ENCODE data around the gene INPP5F.
"Not testable (repeated sequence)": the region's sequence is repeated elsewhere in the genome, so short reads cannot be mapped to it uniquely, and the experiment has no call there.

The INPP5F gene

GRCh38 chr10:119776536-119776935 is 50.7 kb downstream of the INPP5F start:
- no peak for DNase-seq (ENCODE audit: low read depth)

- no peak for DNase-seq (ENCODE audit: low read depth)
Observed at GRCh38 chr10:119777686-119778085, 51.8 kb downstream of the INPP5F start.

- DNase-seq (ENCODE audit: low read depth): no peak
Observed at GRCh38 chr10:119778776-119779445, 53.1 kb downstream of the INPP5F start.

GRCh38 chr10:119780879-119781480 is 55.1 kb downstream of the INPP5F start:
- DNase-seq (ENCODE audit: low read depth): no peak

GRCh38 chr10:119781498-119781897 is 55.6 kb downstream of the INPP5F start:
- no peak for DNase-seq (ENCODE audit: low read depth)

DNA sequence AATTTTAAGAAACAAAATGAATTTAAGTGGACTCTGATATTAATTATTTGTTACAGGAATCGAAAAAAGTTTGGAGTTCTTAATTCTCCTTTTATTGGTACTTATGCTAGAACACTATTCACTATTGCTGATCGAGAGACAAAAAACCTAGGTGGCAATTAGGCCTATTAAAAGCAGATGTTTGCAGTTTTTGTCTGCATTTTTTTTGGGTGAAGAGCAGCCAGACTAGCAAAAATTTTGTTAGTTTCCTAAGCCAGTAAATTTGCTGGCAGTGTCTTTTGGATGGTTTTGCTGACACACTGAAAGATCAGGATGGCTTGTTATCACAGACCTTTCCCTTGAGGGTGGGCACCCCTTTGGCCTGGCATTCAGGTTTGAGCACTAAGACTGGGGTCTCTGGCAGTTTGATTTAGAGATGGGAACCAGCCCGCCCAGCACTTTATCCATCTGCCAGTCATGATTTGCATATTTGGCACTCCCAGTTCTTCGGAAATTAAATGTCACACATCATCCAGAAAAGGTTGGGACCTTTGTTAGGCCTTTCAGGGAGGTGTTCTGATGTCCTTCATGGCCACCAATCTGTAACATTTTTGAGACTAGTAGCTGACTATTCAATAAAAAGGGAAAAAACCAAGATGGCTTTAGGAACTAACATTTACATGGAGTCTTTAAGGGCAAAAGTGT is 57.3 kb downstream of the INPP5F start:
- DNase-seq (ENCODE audit: low read depth): no peak

DNA sequence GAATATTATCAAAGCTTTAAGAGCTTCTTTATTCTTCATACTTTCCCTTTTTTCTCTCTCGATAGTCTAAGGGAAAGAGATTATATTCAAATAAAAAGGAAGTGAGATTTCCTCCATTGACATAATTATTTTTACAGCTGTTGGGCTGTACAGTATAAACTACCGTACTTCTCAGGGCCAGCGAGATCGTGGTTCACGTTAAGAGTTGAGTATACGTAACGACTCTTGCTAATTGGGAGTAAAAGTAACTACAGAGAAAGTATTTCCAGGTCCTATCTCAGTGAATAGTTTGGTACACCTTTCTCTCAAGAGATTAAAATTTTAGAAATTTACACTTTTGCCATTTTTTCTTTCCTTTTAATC is 57.8 kb downstream of the INPP5F start:
- DNase-seq (ENCODE audit: low read depth): no peak

DNA sequence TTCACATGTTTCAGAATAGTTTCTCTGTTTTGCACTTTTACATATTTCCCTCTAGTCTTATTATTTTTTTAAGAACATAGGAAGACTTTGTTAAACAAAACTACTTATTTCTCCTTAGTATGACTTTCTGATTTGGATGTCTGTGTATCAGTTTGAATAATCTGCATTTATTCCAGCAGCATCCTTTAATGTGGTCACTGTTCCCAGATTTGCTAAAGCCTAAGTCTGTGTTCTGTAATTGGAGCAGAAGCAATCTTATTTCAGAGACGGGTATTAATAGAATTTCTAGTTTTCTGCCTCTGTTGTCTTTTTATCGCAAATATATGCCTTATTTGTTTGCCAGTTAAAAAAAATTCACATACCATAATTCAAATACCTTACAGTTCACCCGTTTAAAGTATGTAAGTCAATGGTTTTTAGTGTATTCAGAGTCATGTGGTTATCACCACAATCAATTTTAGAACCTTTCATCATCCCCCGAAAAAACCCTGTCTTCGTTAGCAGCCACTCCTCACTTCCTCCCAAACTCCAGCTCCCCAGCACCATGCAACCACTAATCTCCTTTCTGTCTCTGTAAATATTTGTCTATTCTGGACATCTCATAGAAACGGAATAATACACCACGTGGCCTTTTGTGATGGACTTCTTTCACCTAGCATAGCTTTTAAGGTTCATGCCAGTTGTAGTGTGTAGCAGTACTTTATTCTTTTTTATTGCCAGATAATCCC is 58.7 kb downstream of the INPP5F start:
- no peak for DNase-seq (ENCODE audit: low read depth)

DNA sequence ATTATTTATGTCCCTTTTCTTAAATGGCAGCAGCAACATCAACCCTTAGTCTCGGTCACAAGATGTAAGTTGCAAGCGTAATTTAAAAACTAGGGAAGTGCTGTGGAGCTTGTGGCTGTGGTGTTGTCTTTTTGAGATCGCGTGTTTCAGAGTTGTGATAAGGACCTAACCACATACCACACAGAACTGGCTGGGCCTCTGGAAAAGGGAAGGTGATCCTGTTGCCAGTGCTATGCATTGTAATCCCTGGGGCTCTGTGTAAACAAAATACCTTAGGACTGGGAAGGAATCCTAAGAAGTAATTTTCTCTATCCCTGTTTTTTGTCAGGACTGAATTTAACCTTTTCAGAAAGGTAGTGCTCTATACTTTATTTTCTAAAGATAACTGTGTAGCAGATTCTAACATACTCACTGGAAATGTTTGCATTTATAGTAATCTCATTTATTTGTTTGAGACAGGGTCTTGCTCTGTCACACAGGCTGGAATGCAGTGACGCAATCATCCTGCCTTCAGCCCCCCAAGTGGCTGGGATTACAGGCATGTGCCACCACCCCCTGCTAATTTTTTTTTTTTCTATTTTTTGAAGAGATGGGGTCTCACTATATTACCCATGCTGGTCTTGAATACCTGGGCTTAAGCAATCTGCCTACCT is 60.4 kb downstream of the INPP5F start:
- no peak for DNase-seq (ENCODE audit: low read depth)

DNA sequence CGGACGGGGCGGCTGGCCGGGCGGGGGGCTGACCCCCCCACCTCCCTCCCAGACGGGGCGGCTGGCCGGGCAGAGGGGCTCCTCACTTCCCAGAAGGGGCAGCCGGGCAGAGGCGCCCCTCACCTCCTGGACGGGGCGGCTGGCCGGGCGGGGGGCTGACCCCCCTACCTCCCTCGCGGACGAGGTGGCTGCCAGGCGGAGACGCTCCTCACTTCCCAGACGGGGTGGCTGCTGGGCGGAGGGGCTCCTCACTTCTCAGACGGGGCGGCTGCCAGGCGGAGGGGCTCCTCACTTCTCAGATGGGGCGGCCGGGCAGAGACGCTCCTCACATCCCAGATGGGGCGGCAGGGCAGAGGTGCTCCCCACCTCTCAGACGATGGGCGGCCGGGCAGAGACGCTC is 69.3 kb downstream of the INPP5F start:
- DNase-seq (ENCODE audit: low read depth): not testable (repeated sequence)

DNA sequence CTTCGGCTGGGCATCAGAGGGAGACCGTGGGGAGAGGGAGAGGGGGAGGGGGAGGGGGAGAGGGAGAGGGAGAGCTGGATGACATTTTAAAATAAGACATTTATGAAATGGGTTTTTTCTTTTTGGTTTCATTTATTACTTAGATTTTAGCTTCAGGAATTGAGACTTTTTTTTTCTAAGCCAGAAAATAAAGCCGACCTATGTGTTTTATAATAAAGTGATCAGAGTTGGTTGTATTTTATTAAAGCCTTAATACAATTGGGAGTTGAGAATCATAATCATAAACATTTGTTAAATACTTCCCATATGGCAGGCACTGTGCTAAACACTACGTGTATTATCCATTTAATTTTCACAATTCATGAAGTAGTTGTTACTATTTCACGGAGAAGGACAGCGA is 70.2 kb downstream of the INPP5F start:
- no peak for DNase-seq (ENCODE audit: low read depth)

- no peak for DNase-seq (ENCODE audit: low read depth)
Observed at GRCh38 chr10:119801176-119801575, 75.3 kb downstream of the INPP5F start.

DNA sequence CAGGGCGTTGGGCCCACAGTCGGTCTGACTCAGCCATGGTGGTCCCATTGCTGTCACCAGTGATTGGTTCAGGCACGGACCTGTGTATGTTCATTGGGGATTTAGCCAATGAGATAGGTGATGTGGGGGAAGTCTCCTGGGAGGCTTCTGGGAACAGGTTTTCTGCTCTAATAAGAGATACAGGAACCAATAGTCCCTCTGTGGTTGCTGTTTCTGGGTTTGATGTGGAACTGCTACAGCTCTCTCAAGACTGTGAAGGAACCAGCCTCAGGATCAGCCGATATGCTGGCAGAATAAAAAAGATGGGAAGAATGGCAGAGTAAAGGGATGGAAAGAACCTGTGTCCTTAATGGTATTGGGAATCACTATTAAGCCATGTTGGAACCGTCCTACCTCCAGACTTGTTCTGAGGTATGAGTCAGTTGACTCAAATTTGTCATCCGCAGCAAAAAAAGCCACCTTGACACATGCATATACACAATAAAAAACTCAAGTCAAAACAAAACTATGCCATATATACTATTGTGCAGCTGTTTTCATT is 76.2 kb downstream of the INPP5F start:
- DNase-seq (ENCODE audit: low read depth): no peak

DNA sequence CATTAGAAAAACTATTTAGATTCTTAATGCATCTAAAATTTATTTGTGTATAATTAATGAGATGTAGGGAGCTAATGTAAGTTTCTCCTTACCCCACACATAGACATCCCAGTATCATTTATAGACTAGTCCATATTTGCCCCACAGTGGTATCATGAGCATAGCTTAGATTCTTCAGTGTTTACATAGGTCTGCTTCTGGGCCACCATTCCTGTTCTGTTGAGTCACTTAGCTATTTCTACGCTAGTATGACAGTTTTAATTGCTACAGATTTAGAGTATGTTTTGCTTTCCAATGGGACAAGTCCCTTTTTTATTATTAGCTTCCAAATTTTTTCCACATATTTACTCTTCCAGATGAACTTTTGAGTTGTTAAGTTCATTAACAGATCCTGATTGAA is 77.4 kb downstream of the INPP5F start:
- no peak for DNase-seq (ENCODE audit: low read depth)

- DNase-seq (ENCODE audit: low read depth): no peak
Observed at GRCh38 chr10:119805702-119806230, 79.9 kb downstream of the INPP5F start.

DNA sequence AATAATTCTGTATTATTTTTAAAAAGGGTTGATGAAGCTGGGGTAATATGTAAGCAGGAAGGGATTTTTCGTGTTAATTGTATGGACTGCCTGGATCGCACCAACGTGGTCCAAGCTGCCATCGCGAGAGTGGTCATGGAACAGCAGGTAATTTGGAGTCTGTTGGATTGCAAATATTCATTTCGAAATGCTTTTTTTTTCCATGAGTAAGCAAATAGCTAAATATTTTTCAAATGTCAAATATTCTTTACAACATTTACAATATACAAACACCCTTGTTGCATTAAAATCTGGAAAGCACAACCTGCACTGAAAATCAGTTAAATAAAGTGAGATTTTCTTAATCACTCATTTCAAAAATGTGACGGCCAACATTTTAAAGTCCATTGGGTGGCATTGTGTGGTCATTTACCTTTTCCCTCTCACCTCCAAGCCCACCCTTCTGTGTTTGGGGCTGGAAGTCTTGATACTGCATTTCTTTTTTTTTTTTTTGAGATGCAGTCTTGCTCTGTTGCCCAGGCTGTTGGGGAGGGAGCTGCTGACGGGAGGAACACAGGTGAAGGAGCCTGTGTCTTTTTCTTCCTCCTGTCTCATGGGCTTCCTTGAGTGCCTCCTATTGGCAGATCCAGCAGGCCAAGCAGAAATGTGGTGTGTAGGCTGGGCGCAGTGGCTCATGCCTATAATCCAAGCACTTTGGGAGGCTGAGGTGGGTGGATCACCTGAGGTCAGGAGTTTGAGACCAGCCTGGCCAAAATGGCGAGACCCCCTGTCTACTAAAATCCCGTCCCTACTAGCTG is 80.7 kb downstream of the INPP5F start:
- no peak for DNase-seq (ENCODE audit: low read depth)

DNA sequence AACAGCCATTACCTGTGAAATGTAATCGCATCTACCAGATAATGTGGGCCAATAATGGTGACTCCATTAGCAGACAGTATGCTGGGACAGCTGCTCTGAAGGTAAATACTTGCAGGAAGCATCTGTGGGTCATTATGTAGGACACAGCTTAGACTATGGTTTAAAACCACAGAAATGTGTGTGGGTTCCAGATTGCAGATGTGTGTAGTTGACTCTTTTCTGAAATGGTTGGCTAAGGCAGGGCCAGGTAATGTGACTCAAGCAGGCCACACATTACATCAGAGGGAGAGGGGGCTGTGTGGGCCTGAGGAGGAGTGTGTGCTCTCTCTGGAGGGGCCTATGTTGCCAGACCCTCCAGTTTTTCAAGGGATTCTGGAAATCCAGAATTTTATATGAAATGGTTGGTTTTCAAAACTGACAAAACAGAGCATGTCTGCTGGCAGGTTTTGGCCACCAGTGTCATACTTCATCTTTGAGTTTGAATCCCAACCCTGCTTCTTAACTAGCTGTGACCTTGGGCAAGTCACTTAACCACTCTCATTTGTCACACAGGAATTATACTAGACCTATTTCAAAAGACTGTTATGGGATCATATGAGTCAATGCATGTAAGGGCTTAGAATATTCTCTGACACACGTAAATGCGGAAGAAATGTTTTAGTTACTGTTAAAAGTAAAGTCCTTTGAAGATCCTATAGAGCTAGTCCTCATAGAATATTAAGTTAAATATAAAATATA is 82.3 kb downstream of the INPP5F start:
- no peak for DNase-seq (ENCODE audit: low read depth)

DNA sequence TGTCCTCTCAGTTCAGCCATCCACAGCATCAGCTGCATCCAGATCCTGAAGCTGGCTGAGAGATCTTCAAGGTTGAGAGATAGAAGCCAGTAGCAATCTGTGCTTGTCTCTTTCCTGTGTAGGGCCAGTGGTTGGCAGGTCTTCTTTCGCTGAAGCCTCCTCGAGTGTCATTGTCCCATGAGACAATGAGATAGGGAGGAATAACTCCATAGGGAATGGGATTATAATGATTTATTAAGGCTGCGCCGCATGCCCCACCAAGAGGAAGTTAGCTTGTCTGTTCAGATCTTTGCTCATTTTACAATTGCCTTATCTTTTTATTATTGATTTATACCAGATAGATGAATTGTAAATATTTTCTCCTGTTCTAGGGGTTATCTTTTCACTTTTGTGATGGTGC is 85.3 kb downstream of the INPP5F start:
- no peak for DNase-seq (ENCODE audit: low read depth)

DNA sequence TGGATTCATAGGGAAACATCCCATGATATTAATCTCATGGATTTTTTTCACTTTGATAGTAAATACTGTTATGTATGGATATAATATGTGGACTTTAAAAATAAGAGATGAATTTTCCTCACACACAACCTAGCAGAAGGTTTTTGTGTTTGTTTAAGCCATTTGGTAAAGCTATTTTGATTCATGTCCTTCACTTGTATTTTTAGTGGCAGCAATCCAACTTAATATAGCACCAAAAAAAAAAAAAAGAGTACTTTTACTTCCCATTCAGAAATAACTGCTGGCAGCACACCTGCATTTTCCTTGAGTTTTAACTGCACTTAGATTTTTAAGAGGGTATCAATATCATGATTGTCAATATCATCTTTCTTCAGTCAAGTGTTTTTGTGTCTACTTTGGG is 86.8 kb downstream of the INPP5F start:
- DNase-seq (ENCODE audit: low read depth): no peak

DNA sequence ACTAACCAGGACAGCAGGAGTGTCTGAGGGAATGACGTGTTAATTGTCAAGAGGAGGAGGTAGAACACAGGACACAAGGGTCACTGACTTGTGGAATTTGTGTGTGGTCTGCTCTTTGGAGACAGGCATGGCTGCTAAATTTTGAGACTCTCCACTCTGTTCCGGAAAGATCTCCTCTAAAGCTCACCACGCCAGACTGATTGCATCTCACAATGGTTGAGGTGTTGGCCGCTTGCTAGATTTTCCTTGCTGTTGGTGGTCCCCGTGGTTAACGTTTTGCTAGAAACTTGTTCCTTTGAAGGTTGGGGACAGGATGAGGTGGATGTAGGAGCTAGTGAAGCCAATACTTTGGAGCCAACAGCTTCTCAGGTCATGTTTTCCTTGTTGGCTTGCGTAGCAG is 89.8 kb downstream of the INPP5F start:
- no peak for DNase-seq (ENCODE audit: low read depth)
